M059J (cell line): ENCODE data around the gene ARPP21. TPM values are rescaled to one million over a fixed set of nuclear protein-coding genes. Genes with fewer than 3 reads are reported as not detected.
"Not testable (repeated sequence)": the region's sequence is repeated elsewhere in the genome, so short reads cannot be mapped to it uniquely, and the experiment has no call there.

Source experiments
- DNase-seq: peaks from one replicate; pipeline ENCODE4 v3.0.0-alpha.2; 2012; ENCODE audit warnings: low read depth
- total RNA-seq: library from RNA; depleted of rRNA; stranded (reverse); fragments of >200 nt; shearing (Covaris generic); gene quantifications from 2 replicates; pipeline ENCODE4 v1.2.3, GENCODE V29; 2014

Gene ARPP21
- total RNA-seq, 1 experiment from 2014 or later = not detected

- DNase-seq = no peak
These were observed 141.5 kb downstream of the ARPP21 start for GRCh38 chr3:35780800-35781199.

DNA sequence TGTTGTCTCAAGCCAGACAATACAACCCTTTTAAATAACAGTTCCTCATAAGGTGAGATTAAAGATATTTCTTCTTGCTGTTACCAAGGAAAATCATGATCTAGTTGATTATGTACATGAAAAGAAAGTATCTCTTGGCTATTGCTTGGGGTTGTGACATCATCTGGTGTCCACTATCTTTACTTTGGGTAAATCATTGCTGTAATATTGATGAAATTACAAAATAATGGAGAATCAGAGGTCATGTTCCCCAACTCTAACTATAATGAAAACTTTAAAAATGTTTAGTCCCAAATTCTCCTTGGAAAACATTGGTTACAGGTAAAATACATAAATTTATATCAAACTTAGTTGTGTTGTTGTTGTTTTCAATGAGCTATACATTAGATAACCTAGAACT lies 142.2 kb downstream of the ARPP21 start:
- DNase-seq = no peak

DNA sequence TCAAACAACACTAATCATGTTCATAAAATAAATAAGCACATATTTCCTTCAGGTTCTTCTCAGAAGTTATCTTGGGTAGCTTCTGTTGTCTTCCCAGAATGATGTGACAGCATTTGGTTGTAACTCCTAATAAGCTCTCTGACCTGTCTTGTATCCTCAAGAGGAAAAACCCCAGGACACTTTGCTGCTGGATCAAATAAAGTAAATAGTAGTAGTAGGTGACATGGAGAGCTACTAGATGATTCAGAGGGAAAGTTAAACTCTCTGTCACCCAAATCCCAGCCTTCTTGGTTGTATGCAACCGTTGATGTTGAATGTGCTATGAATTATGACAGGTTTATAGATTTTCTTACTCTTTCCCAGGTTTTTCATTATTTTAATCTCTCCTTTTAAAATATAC lies 143.0 kb downstream of the ARPP21 start:
- DNase-seq = no peak

DNA sequence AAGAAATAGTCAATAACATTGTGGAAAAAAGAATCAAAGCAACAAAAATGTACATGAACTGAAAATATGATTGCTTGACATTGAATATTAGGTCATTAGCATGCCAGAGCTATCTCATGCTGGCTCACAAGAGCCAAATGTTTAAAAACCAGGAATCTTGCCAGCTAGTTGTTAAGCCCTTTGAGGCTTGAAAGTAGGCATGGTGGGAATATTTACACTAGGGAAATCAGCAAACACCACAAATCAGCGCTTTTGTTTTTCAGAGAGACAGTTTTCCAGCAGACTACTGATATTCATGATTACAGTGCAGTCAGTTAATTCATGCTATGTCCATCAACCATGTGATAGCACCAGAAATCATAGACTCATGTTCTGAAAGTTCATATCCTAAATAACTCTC lies 144.8 kb downstream of the ARPP21 start:
- no peak for DNase-seq

DNA sequence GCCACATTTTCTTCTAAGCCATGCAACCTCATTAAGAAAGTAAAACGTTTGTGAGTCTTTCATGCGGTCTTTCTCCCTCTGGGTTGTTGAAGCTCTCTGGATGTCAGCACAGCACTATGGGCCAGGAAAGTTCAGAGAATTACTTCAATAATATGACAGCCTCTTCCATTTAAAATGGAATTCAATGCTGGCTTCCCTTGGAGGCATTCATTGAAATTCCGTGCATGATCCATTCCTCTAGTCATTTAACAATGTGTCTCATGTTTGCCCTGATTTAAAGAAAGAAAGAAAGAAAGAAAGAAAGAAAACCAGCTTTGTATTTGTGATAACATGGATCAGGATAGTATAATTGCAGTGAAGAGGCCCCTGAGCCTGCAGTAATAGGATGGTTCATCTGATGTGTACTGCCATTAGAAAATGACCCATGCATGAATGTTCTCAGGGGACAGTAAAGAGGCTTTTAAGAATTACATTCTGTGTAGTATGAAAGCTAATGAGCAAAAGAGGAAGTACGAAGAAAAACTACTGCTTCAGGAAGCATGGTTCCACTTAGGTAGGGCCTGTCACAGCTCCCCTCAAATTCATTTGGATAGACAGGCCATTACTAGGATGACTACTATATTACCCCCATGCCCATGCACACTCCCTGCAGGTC lies 146.0 kb downstream of the ARPP21 start:
- DNase-seq = no peak

DNA sequence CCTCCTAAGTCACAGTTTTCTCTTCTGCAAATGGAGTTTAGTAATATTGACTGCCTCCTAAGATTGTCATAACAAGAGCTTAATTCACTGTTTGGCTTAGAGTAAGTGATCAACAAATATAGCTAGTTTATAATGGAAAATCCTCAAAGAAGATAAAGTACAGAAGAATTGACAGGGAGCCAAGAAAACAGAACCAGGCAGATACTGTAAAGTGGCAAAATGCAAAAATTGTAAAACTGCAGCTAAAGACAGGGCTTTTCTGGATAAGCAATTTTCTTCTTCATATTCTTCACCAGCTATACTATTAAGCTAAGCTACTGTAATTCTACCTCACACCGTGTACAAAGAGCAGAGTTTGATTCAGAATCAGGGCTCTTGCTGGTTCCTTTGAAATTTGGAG lies 148.6 kb downstream of the ARPP21 start:
- no peak for DNase-seq

DNA sequence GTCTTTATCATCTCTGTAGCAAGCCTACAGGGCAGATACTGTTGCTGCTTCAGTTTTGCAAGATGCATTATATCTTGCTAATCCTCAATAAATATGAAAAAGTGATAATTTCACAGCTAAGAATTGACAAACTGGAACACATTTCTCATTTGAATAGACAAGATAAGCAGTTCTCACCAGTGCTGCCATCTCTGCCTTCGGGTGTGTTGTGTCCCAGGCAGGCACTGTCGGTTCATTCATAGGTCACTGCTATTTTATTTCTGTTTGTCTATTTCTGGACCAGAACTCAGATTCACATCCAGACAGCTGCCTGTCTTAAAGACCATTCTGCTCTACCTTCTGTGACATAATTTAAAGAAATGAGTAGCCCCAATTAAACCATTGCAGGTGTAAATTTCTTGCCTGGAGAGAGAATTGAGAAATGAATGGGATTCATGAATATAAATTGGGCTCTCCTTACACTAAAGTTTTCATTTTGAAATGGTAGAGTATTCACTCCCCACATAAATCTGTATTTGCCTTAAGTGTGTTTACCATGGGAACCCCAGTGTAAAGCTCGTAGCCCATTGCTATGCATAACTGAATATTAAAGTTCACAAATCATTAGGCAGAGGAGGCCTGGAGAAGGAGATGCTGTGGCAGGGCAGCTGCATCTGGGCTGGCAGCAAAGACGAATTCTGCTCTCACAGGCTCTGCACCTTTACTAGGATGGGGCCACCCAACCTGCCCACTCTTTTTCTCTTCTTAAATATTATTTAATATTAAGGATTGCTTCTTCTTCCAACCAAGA lies 149.9 kb downstream of the ARPP21 start:
- no peak for DNase-seq

GRCh38 chr3:35790764-35791163 lies 151.4 kb downstream of the ARPP21 start:
- no peak for DNase-seq

- DNase-seq = no peak
These were observed 154.3 kb downstream of the ARPP21 start for GRCh38 chr3:35793667-35794066.

- no peak for DNase-seq
These were observed 161.7 kb downstream of the ARPP21 start for GRCh38 chr3:35800960-35801459.

GRCh38 chr3:35814531-35814930 lies 175.2 kb downstream of the ARPP21 start:
- no peak for DNase-seq

GRCh38 chr3:35815796-35816195 lies 176.5 kb downstream of the ARPP21 start:
- DNase-seq = not testable (repeated sequence)

DNA sequence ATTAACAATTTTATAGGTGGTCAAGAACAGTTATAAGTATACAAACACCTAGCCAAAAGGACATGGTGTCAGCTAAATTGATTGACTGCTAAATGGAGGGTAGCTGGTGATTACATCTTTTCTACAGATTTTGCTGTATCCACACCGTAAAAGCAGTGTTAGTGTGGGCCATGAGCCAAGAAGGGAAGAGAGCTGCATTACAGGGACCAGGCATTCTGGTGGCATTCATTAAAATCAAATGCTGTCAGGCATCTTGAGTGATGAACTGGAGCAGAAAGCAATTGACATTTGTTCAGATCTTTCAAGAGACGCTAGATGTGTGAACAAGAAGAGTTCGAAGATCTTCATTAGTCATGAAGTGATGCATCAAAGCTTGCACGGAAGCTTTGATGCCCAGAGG lies 177.9 kb downstream of the ARPP21 start:
- no peak for DNase-seq

- no peak for DNase-seq
These were observed 192.8 kb downstream of the ARPP21 start for GRCh38 chr3:35832140-35832571.
